ENCODE results near the gene CTPS1.

CTPS1 gene

GRCh38 chr1:41003127-41003639 is 23.7 kb downstream of the CTPS1 start:
- no peak for DNase-seq

GRCh38 chr1:41003640-41004220 is 24.2 kb downstream of the CTPS1 start:
- DNase-seq: peak; percentile 62

- DNase-seq: no peak
Observed at GRCh38 chr1:41005876-41006275, 26.4 kb downstream of the CTPS1 start.

- DNase-seq: no peak
Observed at GRCh38 chr1:41006942-41007865, 27.7 kb downstream of the CTPS1 start.

GRCh38 chr1:41009466-41009865 is 30.0 kb downstream of the CTPS1 start:
- no peak for DNase-seq

GRCh38 chr1:41010345-41010744 is 30.8 kb downstream of the CTPS1 start:
- DNase-seq: no peak

GRCh38 chr1:41013024-41013423 is 33.5 kb downstream of the CTPS1 start:
- no peak for DNase-seq

GRCh38 chr1:41013796-41014195 is 34.3 kb downstream of the CTPS1 start:
- no peak for DNase-seq

- DNase-seq: no peak
Observed at GRCh38 chr1:41014871-41015270, 35.4 kb downstream of the CTPS1 start.

- no peak for DNase-seq
Observed at GRCh38 chr1:41015281-41015896, 35.9 kb downstream of the CTPS1 start.

GRCh38 chr1:41015897-41016470 is 36.5 kb downstream of the CTPS1 start:
- no peak for DNase-seq

GRCh38 chr1:41017141-41018017 is 37.9 kb downstream of the CTPS1 start:
- no peak for DNase-seq

GRCh38 chr1:41018018-41018410 is 38.5 kb downstream of the CTPS1 start:
- no peak for DNase-seq

- DNase-seq: no peak
Observed at GRCh38 chr1:41019353-41019745, 39.9 kb downstream of the CTPS1 start.

GRCh38 chr1:41020109-41020576 is 40.6 kb downstream of the CTPS1 start:
- DNase-seq: no peak

GRCh38 chr1:41020654-41021053 is 41.2 kb downstream of the CTPS1 start:
- no peak for DNase-seq

- no peak for DNase-seq
Observed at GRCh38 chr1:41021526-41022308, 42.2 kb downstream of the CTPS1 start, which contains the start of gene SLFNL1. TSS of gene SLFNL1 (minus strand) at chr1:41021725. CDS start at chr1:41020660, 1,065 bp downstream.

- no peak for DNase-seq
Observed at GRCh38 chr1:41022424-41022823, 42.9 kb downstream of the CTPS1 start.

- DNase-seq: no peak
Observed at GRCh38 chr1:41023279-41023990, 43.9 kb downstream of the CTPS1 start.

- DNase-seq: no peak
Observed at GRCh38 chr1:41024953-41025352, 45.5 kb downstream of the CTPS1 start.
